ENCODE data around the gene TBC1D7. TPM values are rescaled to one million over a fixed set of nuclear protein-coding genes. Genes with fewer than 3 reads are reported as not detected.
A peak's percentile ranks its signal among the peaks of the same experiment; 100 is the strongest.

Gene TBC1D7
- total RNA-seq, 1 donor from 2014 or later, result 17.0 TPM

DNA sequence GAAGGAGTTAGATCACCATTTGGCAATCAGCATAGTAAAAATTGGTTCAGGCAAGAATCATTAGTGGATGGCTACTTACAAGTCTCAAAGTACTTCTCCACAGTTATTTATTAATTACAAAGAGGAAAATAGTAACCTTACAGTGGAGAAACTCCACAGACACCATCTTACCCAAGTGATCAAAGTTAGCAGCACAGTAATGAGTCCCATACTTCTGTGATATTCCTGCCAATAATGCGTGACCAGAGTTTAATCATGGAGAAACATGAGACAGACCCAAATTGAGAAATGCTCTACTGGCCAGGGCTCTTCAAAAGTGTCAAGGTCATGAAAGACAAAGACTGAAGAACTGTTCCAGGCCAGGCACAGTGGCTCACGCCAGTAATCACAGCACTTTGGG is 9.5 kb downstream of the TBC1D7 start:
- DNase-seq, result no peak

DNA sequence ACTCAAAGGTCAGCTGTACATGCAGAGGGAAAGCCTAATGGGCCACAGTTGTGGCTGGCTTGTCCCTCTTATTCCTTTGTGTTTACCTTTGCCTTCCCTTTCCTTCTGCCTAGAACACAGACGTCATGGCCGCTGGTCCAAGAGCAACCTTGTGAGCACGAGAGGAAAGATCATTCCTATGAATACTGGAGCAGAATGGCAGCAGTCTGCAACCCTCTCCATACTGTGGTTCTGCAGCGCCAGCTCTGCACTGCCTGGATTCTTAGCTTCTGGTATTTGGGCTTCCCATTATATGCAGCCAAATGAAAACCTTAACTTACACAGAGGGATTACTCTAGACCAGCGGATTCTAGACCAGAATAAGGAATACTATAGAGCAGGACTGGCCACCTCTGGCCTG is 12.4 kb downstream of the TBC1D7 start:
- DNase-seq, result no peak

DNA sequence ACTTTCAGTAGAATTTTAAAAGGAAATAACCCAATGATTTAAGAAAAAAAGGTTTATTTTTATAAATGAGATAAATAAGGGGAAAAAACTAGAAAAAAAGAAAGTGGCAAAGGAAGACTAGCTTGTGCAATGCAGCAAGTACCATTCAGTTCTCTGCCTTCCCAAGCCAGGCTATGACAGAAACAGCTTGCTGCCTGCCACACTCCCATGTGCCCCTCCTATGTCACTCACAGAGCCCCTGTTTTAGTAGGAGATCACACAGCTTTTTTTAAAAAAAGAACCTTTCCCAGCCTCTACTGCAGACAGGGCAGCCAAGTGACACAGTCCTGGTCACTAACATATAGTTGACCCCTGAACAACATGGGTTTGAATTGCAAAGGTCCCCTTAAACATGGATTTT is 13.5 kb downstream of the TBC1D7 start:
- DNase-seq, result no peak

DNA sequence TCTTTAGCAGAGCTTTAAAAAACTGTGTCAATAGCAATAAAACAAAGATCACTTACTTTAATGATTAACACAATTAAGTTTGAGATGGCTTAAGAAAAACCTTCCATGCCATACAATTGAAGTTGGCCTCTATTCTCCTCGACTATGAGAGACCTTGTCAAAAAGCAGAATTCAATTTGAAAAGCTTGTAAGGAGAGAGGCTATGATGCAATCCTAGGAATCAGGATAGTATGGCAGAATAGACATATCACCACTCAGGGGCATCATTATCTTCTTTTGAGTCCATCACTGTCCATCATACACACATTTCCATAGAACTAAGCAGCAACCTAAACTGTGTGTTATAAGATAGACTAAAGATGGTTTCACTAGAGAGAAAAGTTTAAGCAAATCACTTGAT is 17.2 kb downstream of the TBC1D7 start:
- no peak for DNase-seq

DNA sequence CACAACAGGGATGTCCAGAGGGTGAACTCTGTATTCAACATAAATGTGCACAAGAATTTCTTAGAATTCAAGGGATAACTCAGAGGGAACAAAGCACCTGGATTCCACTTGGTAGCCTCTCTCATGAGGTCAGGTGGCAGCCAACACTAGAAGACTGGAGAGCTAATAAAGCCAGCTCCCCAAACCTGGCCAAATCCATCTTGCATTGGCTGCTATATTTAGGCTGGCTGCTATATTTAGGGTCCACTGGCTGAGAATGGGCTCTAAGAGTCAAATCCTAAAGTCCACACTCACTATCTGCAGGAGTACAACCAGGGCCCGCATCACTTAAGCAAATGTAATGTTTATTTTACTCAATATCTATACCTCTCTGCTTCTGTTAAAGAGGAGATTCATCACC is 20.0 kb downstream of the TBC1D7 start:
- DNase-seq, result no peak

DNA sequence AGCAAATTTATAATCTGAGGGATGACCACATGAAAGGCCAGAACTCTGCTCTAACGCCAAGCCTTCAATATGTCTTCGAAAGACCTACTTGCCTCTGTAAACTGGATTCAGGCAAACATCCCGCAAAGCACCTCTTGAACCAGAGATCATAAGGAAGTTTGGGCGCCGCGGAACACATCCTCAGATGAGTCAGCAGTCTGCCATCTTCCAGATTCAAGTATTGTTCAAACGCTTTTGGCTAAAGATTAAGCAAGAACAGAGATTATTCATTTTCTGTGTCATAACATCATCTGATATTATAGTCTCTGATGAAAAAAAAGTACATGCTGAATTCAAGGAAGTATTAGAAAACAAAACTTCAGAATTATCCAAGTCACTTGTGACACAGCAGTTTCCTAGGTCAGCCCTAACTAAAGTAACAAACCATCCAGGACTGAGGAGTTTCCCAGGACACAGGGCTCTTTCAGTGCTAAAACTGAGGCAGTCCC is 20.8 kb downstream of the TBC1D7 start:
- DNase-seq, result no peak

DNA sequence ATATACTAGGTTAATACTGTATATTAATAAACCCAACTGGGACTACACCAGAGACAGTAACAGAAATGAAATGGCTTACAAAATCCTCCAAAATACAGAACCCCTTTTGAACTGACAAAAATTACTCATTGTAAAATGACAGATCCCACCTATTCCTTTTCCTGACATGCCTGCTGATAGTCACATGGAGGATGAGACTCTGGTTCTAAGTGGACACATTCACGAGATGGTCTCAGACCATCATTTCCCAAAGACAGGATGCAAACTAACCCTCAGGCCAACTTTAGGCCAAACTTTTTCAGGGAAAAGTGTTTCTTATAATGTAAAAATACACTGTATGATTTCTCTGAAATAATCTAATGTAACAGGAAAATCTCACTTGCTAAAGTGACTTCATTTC is 22.5 kb downstream of the TBC1D7 start:
- no peak for DNase-seq

DNA sequence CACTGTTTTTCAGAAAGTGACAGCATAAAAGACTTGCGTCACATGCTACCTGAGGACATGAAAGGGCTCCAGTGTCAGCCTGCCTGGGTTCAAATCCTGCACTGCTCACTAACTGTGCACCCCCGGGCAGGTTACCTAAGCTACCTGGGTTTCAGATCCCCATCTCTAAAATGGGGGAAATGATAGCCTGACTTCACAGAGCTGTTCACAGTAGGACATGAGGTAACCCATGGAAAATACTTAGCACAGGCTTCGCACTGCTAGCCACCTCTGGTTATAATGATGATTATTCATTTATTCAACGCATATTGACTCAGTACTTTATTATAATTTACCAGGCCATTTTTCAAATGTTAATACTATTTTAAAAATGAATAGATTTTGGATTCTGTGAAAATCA is 23.0 kb downstream of the TBC1D7 start:
- DNase-seq, result no peak

DNA sequence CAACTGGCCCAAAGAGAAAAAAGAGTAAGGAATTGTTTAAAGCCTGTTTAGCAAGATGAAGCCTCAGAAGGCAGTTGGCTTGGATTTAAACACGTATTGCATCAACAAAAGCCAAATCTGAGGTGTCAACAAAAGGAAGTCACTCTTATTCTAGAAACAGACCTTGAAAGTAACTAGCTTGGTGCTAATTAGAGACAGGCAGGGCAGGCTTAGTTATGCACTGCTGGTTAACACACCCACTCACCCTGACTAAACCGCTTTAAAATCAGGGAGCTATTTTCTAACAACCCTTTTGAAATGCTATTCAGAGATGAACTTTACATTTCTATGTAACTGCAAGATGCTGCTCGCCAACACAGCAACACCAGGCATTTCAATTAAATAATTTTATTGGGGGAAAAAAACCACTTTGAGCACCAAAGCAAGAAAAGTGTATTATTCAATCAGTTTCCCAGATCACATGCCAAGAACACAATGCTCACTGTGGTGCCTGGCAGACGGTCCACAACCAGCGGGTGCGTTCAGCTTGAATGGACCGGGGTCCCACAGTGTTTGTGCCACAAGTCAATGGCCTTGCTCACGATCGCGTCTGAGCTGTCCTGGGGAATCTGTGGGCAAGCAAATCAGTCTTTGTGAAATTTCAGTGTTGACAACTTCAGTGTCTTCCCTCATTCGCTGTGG is 23.6 kb downstream of the TBC1D7 start:
- no peak for DNase-seq

DNA sequence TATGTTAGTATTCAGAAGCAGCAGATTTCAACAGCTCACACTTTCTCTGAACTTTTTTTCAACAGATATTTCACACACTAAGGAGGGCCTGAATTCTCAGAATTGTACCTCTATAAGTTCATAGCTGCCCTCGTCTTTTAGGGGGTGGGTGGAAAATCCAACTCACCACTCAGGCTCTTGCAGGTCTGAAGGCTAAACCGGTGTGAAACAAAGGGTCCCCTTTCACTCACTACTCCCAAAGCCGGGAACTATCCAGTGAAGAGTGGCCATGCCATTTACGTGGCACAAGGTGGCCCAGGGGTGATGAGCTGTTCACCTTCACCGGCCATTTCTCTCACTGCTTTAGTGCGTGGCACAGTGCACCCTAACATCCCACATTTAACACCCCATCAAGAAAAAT is 24.2 kb downstream of the TBC1D7 start:
- no peak for DNase-seq

DNA sequence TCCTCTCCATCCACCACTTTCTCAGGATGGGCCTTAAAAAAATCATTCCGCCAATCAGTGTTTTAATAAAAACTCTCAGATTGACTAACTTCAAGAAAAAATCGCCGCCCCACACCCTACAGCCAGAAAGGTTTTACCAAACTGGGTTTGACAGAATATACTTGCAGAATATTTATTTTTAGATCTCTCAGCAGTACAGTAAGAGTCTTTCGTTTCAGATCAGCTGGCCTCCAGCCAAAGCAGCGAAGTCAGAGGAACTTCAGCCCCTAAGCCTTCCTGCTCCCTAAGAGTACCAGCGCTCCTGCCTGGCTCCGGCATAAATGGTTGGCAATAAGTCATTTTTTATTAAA is 24.7 kb downstream of the TBC1D7 start:
- peak; percentile 87 for DNase-seq

DNA sequence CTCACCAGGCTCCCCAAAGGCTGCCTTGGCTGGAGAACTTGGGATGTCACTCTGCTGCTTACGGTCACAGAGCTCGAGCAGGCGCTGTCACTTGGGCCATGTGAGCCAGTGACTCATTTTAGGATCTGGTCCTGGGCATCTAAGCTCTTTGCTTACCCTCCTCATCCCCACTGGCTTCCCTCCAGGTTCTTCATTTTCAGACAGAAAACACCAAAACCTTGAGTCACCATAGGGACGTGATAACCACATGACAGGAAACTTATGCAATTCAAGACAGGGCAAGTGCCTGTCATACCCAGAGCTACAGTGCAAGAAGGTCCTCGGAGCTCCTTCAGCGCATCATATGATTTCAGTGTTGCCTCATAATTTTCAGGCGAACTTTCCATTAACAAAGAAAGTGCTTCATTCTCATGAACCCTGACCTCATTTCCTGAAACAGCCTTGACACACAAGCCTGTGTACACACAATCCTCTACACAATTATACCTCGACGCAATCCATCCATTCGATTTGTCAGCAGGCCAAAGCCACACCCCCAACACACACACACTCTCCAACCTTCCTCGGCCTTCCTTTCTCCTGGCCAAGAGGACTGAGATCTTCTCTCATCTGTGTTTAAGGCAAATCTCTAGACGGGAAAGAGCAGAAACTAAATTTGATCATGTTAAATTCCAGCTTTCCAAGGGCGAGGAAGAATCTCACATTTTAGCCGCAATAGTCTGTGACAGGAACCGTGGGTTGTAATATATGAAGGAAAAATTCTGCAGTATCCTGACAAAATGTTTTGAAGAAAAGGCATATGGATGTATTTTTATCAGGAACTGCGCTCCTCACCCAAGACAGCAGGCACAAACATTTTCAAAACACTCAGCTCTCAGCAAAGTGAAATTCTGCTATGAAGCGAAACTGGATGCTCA is 25.3 kb downstream of the TBC1D7 start:
- DNase-seq, result peak; percentile 44

DNA sequence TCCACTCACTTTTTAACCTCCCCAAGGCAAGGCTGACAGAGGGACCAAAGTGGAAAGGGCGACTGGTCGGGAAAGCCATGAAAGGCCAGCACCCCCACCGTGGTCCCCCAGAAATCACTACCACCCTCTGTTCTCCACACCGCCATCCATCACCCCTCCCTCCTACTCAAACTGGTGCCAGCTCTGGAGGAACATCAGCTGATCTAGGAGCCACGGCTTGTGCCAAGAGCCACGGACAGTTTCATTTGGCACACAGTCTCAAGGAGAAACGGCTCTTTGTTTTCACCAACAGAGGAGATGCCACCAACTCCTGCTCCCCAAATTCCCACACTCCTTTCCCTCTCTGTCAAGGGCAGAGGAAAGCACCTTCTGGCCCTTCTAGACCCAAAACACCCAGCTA is 26.0 kb downstream of the TBC1D7 start:
- DNase-seq, result no peak

DNA sequence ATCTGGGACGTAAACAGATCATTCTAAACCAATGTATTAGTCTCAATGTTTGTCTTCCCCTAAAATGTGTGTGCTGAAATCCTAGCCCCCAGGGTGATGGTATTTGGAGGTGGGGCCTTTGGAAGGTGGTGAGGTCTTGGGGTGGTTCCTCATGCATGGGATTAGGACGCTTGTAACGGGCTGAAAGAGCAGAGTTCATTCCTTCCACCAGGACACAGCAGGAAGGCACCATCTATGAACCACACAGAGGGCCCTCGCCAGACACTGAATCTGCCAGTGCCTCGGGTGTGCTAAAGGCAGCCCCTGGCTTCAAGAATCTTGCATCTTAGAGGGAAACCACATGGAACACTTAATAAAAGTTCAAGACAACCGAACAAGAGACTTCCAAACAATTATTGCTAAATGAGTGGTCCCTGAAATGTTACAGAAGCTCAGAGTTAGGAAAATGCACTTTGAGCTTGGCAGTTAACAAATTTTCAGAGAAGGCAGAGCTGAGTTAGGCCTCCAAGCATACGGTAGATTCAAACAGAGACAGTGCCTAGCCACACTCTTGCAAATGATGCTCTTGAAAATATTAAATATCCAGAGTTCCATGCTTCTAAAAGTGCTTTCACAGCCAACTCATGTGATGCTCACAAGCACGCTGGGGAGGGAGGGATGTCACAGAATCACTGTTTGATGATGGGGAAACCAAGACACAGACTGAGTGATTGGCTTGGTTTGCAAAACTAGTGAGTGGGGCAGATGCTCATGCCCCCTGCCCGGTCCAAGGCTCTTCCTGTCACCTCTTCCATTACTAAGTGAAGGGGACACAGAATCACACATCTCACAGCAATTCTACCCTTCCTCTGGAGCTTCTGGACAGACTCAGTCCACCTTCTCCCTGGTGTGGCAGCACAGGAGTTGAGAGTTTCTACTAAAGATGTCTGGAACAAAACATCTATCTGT is 27.4 kb downstream of the TBC1D7 start:
- DNase-seq, result no peak

DNA sequence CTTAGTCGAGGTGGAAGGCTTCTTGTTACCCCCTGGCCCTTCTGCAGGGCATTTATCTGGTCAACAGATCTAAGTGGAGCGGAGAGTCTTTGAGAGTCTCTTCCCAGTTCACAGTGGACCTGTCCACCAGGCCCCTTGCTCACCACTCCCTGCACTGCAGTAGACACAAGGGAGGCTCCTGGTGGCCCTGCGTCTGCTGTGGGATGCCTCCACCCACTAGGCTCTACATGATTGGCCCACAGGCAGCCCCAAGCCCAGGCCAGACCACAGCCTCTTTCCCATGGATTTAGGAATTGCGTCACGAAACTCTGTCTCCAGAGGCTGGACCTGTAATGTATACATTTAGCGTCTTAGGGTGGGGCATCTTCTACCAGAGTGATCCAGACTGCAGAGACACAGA is 28.4 kb downstream of the TBC1D7 start:
- no peak for DNase-seq

DNA sequence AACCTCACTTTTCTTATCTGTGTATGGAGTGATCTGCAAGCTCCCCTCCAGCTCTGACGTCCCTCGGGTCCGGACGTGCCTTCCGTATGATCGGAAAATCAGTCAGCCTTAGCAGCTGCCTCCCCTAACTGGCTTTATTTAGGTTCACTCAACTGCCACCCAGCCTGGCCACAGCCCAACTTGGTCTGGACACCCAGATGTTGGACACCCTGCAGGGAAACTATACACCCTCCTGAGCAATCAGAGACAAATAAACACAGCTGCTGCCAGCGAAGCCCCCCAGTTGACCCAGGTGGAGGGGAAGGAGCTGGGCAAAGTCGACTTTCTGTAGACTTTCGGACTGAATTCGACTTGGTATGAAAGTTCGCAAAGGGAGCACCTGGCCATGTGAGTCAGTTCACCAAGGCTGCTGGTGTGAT is 28.9 kb downstream of the TBC1D7 start:
- no peak for DNase-seq

DNA sequence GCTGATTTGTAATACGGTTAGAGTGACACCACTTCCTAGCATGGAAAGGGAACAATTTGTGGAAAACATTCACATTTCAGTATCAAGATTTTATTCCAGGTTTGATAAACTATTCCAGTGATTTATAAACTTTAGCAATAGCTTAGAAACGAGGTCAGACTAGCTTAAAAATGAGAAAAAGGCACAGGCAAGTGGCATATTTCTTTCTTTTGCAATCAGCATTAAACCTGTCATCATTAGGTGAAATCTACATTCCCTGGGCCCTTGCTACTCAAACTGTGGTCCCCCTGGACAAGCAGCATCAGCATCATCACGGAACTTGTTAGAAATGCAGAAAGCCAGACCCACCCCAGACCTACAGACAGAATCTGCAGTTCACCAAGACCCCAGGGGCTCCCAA is 29.9 kb downstream of the TBC1D7 start:
- DNase-seq, result no peak

DNA sequence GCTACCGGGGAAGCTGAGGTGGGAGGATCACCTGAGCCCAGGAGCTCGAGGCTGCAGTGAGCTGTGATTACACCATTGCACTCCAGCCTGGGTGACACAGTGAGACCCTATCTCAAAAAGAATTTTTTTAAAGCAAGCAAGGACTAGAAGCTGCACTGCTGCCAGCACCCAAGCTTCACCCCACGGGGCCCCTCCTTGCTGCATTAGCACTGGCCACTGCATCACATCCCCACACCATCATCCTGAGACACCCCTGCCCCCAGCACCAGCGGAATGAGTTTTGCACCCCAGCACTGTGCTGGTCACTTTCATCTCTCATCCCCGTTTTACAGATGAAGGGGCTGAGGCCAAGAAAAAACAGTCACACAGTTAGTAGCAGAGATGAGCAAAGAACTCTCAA is 30.9 kb downstream of the TBC1D7 start:
- no peak for DNase-seq

DNA sequence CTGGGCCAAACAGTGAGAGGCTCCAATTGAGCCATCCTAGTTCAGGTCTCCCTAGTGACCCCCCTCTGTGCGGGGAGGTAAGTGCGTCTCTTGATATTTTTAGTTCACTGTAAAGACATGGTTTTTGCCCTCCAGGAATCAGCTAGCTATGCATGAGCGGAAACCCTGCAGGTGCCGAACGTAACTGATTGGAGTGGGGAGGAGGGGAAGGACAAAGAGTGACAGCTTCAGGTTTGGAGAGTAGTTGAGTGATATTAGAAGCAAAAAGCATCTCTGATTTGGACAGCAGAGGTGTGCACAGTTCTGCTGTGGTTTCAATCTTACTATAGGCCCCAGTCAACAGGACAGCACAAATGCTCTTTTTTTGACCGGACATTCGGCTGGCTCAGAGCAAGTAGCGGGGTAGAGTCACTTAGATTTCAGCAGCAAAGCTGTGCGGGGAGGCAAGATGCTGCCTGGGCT is 31.8 kb downstream of the TBC1D7 start:
- no peak for DNase-seq

DNA sequence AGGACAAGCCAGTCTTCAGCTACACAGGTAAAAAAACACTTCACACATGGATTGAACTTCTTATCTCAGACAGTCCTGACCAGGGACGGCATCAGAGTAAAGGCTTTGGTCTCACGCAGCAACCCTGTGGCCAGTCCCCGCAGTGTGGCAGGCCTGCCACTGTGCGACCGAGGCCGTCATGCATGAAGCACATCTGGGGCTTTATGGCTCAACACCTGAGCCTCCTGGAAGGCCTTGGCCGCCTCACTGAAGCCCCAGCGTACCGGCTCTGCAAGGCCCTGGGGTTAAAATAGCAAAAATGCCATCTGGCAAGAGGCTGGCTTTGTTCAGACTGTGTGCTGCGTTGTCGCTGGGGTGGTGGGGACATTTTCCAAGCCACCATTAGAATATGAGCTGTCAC is 32.8 kb downstream of the TBC1D7 start:
- no peak for DNase-seq

DNA sequence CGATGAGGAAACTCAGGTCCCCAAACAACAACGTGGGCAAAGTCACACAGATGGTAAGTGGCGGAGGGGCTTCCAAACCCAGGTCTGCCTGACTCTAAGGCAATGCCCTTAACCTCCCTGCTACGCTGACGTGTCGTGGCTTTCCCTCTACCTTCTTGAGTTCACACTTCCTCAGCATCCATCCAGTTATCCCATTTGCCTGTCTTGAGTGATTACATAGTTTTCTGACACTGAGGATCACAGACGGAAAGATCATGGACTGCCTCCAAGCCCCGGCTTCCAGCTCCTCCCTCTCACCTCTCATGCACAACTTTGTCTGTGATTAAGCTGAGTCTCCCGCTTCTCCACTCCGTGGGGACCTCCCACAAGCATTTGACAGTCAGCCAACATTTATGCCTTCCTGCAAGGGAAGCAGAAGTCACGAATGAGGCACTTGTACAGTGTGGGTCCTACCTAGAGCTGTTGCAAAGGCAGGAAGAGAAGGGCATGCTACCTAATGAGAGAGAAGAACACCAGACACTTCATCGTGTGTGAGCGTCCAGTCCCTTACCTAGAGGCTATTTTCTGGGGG is 33.8 kb downstream of the TBC1D7 start:
- DNase-seq, result no peak

DNA sequence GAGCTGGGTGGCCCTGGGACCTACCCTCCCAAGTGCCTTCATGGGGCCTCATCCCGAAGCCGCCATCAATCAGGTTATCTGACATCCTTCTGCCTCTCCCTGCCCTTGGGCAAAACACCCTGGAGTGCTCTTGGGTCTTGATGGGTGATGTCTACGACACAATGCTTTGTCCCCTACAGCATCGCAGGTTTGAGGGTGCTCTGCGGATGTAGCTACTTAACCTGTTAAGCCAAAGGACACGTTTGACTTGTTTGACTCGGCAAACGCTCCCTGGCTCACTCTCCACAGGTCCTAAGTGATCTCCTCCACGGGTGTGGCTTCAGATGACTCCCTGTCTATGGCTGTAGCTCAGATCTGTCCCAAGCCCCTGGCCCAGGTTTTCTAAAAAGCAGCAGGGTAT is 35.6 kb downstream of the TBC1D7 start:
- no peak for DNase-seq
